ENCODE measurements around the gene B3GALT5.

Gene B3GALT5

DNA sequence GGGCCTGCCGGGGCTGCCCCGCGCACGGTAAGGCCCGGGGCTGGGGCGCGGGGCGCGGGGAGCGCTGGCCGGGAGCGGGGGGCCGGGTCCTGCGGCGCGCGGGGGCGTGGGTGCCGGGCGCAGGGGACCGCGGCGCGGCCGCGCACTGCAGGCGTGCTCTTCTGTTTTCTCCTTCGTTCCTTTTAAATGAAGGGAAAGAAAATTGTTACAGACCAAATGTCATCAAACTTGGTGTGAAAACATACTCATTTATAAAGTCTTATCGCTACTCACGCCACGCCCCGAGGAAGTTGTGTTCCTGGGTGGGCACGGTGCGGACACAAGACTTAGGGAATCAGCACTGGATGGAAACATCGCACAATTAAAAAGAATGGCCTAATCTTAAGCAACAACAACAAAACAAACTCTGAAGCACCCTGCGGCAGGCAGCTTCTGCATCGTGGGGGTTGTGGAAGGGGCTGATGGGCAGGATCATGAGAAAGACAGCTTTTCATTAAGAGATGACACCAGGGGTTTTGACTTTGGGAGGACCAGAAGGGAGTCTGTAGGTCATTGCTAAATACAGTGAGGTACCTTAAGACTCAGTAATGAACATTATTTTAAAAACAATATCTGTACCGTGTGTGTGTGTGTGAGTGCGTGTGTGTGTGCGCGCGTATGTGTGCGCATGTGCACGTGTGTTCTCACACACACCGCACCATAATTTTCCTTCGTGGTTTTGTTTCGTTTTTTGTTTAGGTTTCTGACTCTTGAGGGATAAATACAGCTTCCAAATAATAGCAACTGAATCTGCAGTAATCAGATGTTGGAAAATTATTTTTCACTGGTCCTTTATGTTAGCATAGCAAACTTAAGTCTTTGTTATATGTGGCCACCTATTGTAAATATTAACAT lies 548 bp downstream of the B3GALT5 start:
- no peaks in the 10 kb centered on the region for H3K27me3 ChIP-seq (ENCODE audit: insufficient read depth, low read length, poor library complexity)
- no peaks in the 10 kb centered on the region for H3K79me2 ChIP-seq (ENCODE audit: insufficient read depth, low read length)
- no peak overlapping the region for H3K4me3 ChIP-seq (ENCODE audit: low read depth in 1 of 2, low read length in 2 of 2)
- TF ChIP-seq CTCF (IDR thresholded peaks at IDR 0.05; ENCODE audit: borderline replicate concordance, extremely low read depth, low read length, poor library complexity, severe bottlenecking) (no peak), EZH2 (IDR thresholded peaks at IDR 0.05; ENCODE audit: borderline replicate concordance, low read depth, low read length, severe bottlenecking) (no peak)
- H4K20me1 ChIP-seq (ENCODE audit: insufficient read depth, low read length) = no peaks in the 10 kb centered on the region
- H3K4me2 ChIP-seq (ENCODE audit: insufficient read depth, low read length) = no peak overlapping the region
- no peak overlapping the region for H2AFZ ChIP-seq (ENCODE audit: low read depth, low read length)
- DNase-seq (no peak), ATAC-seq (ENCODE audit: insufficient read depth, low read depth) (no peak)
- H3K9ac ChIP-seq (ENCODE audit: low read depth, low read length) = no peak overlapping the region
- no peaks in the 10 kb centered on the region for H3K9me3 ChIP-seq (ENCODE audit: insufficient read depth, low read length, severe bottlenecking)
- no peaks in the 10 kb centered on the region for H3K4me1 ChIP-seq (ENCODE audit: insufficient read depth, low read length)
- H3K36me3 ChIP-seq (ENCODE audit: insufficient read depth, low read length) = no peaks in the 10 kb centered on the region
- no peak overlapping the region for H3K27ac ChIP-seq (ENCODE audit: low read length)

DNA sequence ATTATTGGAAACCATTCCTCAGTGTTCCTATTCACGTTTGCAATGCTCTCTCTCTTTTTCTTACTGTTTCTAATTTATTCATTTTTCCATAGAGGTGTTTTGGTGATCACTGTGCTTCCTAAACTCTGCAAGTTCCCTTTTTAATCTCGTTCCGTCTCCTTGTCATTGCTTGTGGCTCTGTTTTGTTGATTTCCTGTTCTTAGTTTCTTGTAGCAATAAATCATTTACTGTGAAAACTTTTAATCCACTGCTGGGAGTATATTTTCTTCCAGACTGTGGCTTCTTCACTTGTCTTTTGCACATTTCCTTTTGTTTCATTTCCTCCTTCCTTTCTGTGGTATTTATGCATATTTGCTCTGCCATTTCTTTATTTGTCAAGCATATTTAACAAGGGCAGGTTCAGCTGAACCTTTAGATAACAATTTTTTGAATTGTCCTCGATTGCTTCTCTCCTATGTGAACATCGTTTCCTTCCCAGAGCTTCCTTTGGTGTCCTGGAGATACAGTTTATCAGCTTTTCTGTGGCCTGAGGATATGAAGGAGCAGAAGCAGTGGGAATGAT lies 3.6 kb downstream of the B3GALT5 start:
- DNase-seq = no peak
- H3K4me1 ChIP-seq (ENCODE audit: insufficient read depth, low read length) = no peaks in the 10 kb centered on the region
- no peak overlapping the region for H2AFZ ChIP-seq (ENCODE audit: low read depth, low read length)
- no peaks in the 10 kb centered on the region for H4K20me1 ChIP-seq (ENCODE audit: insufficient read depth, low read length)
- H3K79me2 ChIP-seq (ENCODE audit: insufficient read depth, low read length) = no peaks in the 10 kb centered on the region
- H3K27ac ChIP-seq (ENCODE audit: low read length) = no peak overlapping the region
- no peak overlapping the region for H3K4me2 ChIP-seq (ENCODE audit: insufficient read depth, low read length)
- H3K27me3 ChIP-seq (ENCODE audit: insufficient read depth, low read length, poor library complexity) = peaks cover 6% of the 10 kb centered on the region
- no peak for TF ChIP-seq EZH2 (IDR thresholded peaks at IDR 0.05; ENCODE audit: borderline replicate concordance, low read depth, low read length, severe bottlenecking)
- no peak for TF ChIP-seq CTCF (IDR thresholded peaks at IDR 0.05; ENCODE audit: borderline replicate concordance, extremely low read depth, low read length, poor library complexity, severe bottlenecking)
- no peak overlapping the region for H3K9ac ChIP-seq (ENCODE audit: low read depth, low read length)
- H3K9me3 ChIP-seq (ENCODE audit: insufficient read depth, low read length, severe bottlenecking) = no peaks in the 10 kb centered on the region
- no peak overlapping the region for H3K4me3 ChIP-seq (ENCODE audit: low read depth in 1 of 2, low read length in 2 of 2)
- no peak for ATAC-seq (ENCODE audit: insufficient read depth, low read depth)
- H3K36me3 ChIP-seq (ENCODE audit: insufficient read depth, low read length) = no peaks in the 10 kb centered on the region

DNA sequence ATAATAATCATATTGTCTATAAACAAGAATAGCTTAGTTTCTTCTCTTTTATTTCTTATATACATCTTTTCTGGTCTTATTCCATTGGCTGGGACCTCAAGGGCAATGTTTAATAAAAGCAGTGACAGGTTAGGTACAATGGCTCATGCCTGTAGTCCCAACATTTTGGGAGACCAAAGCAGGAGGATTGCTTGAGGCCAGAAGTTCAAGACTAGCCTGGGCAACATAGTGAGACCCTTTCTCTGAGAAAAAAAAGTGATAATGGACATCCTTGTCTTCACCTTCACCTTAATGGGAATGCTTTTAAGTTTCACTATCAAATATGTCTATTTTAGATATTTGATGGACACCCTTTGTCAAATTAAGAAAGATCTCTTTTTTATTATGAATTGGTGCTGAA lies 8.1 kb downstream of the B3GALT5 start:
- H3K36me3 ChIP-seq (ENCODE audit: insufficient read depth, low read length) = no peaks in the 10 kb centered on the region
- H3K4me1 ChIP-seq (ENCODE audit: insufficient read depth, low read length) = no peaks in the 10 kb centered on the region
- no peaks in the 10 kb centered on the region for H3K79me2 ChIP-seq (ENCODE audit: insufficient read depth, low read length)
- H2AFZ ChIP-seq (ENCODE audit: low read depth, low read length) = no peak overlapping the region
- no peak overlapping the region for H3K9ac ChIP-seq (ENCODE audit: low read depth, low read length)
- H3K9me3 ChIP-seq (ENCODE audit: insufficient read depth, low read length, severe bottlenecking) = peaks cover 5% of the 10 kb centered on the region
- no peaks in the 10 kb centered on the region for H4K20me1 ChIP-seq (ENCODE audit: insufficient read depth, low read length)
- DNase-seq (no peak), ATAC-seq (ENCODE audit: insufficient read depth, low read depth) (no peak)
- H3K4me3 ChIP-seq (ENCODE audit: low read depth in 1 of 2, low read length in 2 of 2) = no peak overlapping the region
- H3K4me2 ChIP-seq (ENCODE audit: insufficient read depth, low read length) = no peak overlapping the region
- H3K27me3 ChIP-seq (ENCODE audit: insufficient read depth, low read length, poor library complexity) = peaks cover 6% of the 10 kb centered on the region
- no peak overlapping the region for H3K27ac ChIP-seq (ENCODE audit: low read length)
- no peak for TF ChIP-seq EZH2 (IDR thresholded peaks at IDR 0.05; ENCODE audit: borderline replicate concordance, low read depth, low read length, severe bottlenecking)
- TF ChIP-seq CTCF (IDR thresholded peaks at IDR 0.05; ENCODE audit: borderline replicate concordance, extremely low read depth, low read length, poor library complexity, severe bottlenecking) = no peak

Data from DND-41 (cell line).